Measurements from ENCODE around the gene RBMS3.
A peak's percentile ranks its signal among the peaks of the same experiment; 100 is the strongest.

The RBMS3 gene

GRCh38 chr3:30007668-30008067 lies 726.8 kb downstream of the RBMS3 start:
- TF ChIP-seq CTCF (IDR thresholded peaks at IDR 0.05): no peak

- no peak for TF ChIP-seq CTCF (IDR thresholded peaks at IDR 0.05)
Measured at GRCh38 chr3:30011237-30011803, 730.4 kb downstream of the RBMS3 start.

GRCh38 chr3:30012941-30013543 lies 732.2 kb downstream of the RBMS3 start:
- peak; percentile 74 for TF ChIP-seq CTCF (IDR thresholded peaks at IDR 0.05)

- TF ChIP-seq CTCF (IDR thresholded peaks at IDR 0.05): no peak
Measured at GRCh38 chr3:30017901-30018300, 737.0 kb downstream of the RBMS3 start.

- TF ChIP-seq CTCF (IDR thresholded peaks at IDR 0.05): no peak
Measured at GRCh38 chr3:30020380-30020779, 739.5 kb downstream of the RBMS3 start.

GRCh38 chr3:30024466-30024865 lies 743.6 kb downstream of the RBMS3 start:
- TF ChIP-seq CTCF (IDR thresholded peaks at IDR 0.05): no peak

GRCh38 chr3:30026851-30027250 lies 746.0 kb downstream of the RBMS3 start:
- TF ChIP-seq CTCF (IDR thresholded peaks at IDR 0.05): no peak

Measured in LNCAP (cell line).